H1 (cell line): ENCODE results near the gene PLCZ1. TPM values are rescaled to one million over a fixed set of nuclear protein-coding genes. Genes with fewer than 3 reads are reported as not detected.

Experiments
- CTCF ChIA-PET: fragments of 300-600 bp; sonication (Branson Sonifier 250); formaldehyde crosslinking; loops from one replicate; lab custom pipeline; 2021; ENCODE audit not compliant: partially characterized antibody; lab: Charles Lee
- POLR2A ChIA-PET: fragments of 300-600 bp; sonication (Branson Sonifier 250); formaldehyde crosslinking; loops from one replicate; lab custom pipeline; 2021; ENCODE audit warnings: inconsistent platforms; ENCODE audit not compliant: partially characterized antibody; lab: Charles Lee
- DNase-seq, 2 experiments: peaks; one replicate each; pipeline versions ENCODE4 v3.0.0 to v3.0.0-alpha.2; 2010 to 2022; ENCODE audit warnings: low spot score in 2 of 2, low read depth in 1 of 2, mixed read lengths in 1 of 2
- FAIRE-seq: peaks from 2 replicates; lab custom pipeline; 2011; peaks lifted over from hg19 to GRCh38; lab: Jason Lieb, UNC
- H2AFZ ChIP-seq: 2 replicates; pipeline ENCODE4 v1.8.1; 2012; ENCODE audit warnings: low read length, inconsistent platforms
- H2AK5ac ChIP-seq: 2 replicates; pipeline ENCODE4 v1.6.1; 2013; ENCODE audit warnings: low read depth, low read length
- H2BK120ac ChIP-seq: replicated peaks from 2 replicates; pipeline ENCODE3; 2013; ENCODE audit warnings: low read depth, low read length, inconsistent platforms
- H2BK12ac ChIP-seq: 2 replicates; pipeline ENCODE4 v1.6.1; 2013; ENCODE audit warnings: low read depth, low read length
- H2BK15ac ChIP-seq: 2 replicates; pipeline ENCODE4 v1.6.1; 2013; ENCODE audit warnings: low read length
- H2BK20ac ChIP-seq: 2 replicates; pipeline ENCODE4 v1.6.1; 2013; ENCODE audit warnings: low read length
- H2BK5ac ChIP-seq: 2 replicates; pipeline ENCODE4 v1.6.1; 2013; ENCODE audit warnings: low read depth, low read length
- H3K14ac ChIP-seq: 2 replicates; pipeline ENCODE4 v1.6.1; 2013; ENCODE audit warnings: inconsistent platforms; ENCODE audit not compliant: insufficient read length
- H3K18ac ChIP-seq: 2 replicates; pipeline ENCODE4 v1.6.1; 2013; ENCODE audit warnings: low read length; ENCODE audit errors: extremely low read depth
- H3K23ac ChIP-seq: 2 replicates; pipeline ENCODE4 v1.6.1; 2013; ENCODE audit warnings: inconsistent platforms; ENCODE audit not compliant: insufficient read length
- H3K23me2 ChIP-seq: 2 replicates; pipeline ENCODE4 v1.6.1; 2013; ENCODE audit warnings: low read depth, low read length
- H3K27ac ChIP-seq: 2 replicates; pipeline ENCODE4 v1.6.1; 2011; ENCODE audit warnings: low read depth, low read length, inconsistent platforms
- H3K27me3 ChIP-seq, 4 experiments: replicated peaks in 1 of 4; 1 replicate in 1 of 4; 2 replicates in 3 of 4; pipeline versions ENCODE4 v1.6.1 to v1.8.1; 2011 to 2013; ENCODE audit warnings: low read length in 3 of 4, mild to moderate bottlenecking in 3 of 4, inconsistent platforms in 2 of 4, mixed read lengths in 2 of 4, moderate library complexity in 1 of 4; ENCODE audit not compliant: control insufficient read depth in 3 of 4, insufficient read depth in 3 of 4; ENCODE audit errors: extremely low read depth in 1 of 4
- H3K36me3 ChIP-seq, 4 experiments: 2 replicates each; pipeline versions ENCODE4 v1.6.1 to v1.8.1; 2011 to 2013; ENCODE audit warnings: mild to moderate bottlenecking in 4 of 4, low read length in 3 of 4, moderate library complexity in 2 of 4, control low read depth in 1 of 4, inconsistent platforms in 1 of 4; ENCODE audit not compliant: insufficient read depth in 4 of 4, control insufficient read depth in 2 of 4
- H3K4ac ChIP-seq: replicated peaks from 2 replicates; pipeline ENCODE3; 2013; ENCODE audit warnings: low read length, low read depth, mixed read lengths, inconsistent platforms; ENCODE audit not compliant: insufficient read length
- H3K4me1 ChIP-seq, 4 experiments: replicated peaks in 1 of 4; 1 replicate in 1 of 4; 2 replicates in 3 of 4; pipeline versions ENCODE4 v1.6.1 to v1.8.1; 2011 to 2013; ENCODE audit warnings: low read length in 3 of 4, inconsistent platforms in 2 of 4, mixed read lengths in 1 of 4; ENCODE audit not compliant: insufficient read depth in 4 of 4, control insufficient read depth in 3 of 4
- H3K4me2 ChIP-seq, 2 experiments: 2 replicates each; pipeline versions ENCODE4 v1.6.1 to v1.8.1; 2011 to 2013; ENCODE audit warnings: low read depth in 2 of 2, low read length in 2 of 2, control low read depth in 1 of 2, inconsistent platforms in 1 of 2, mild to moderate bottlenecking in 1 of 2; ENCODE audit not compliant: insufficient read depth in 1 of 2
- H3K4me3 ChIP-seq, 4 experiments: fragments of 200-600, 300-600 bp in 1 of 4; sonication (generic), shearing (Covaris generic), sonication (Bioruptor Twin) in 1 of 4; 2 replicates each; pipeline versions ENCODE4 v1.5.1 to v1.8.1; 2011 to 2016; ENCODE audit warnings: low read length in 4 of 4, low read depth in 3 of 4, control low read depth in 2 of 4, inconsistent platforms in 2 of 4, mild to moderate bottlenecking in 2 of 4, mixed read lengths in 1 of 4, moderate library complexity in 1 of 4; ENCODE audit not compliant: insufficient read depth in 2 of 4; ENCODE audit errors: extremely low read depth in 1 of 4
- H3K56ac ChIP-seq: replicated peaks from 2 replicates; pipeline ENCODE3; 2013; ENCODE audit warnings: low read depth, mild to moderate bottlenecking, mixed read lengths, low read length, inconsistent platforms; ENCODE audit not compliant: insufficient read length
- H3K79me1 ChIP-seq: 2 replicates; pipeline ENCODE4 v1.6.1; 2013; ENCODE audit warnings: low read depth, low read length, control low read depth
- H3K79me2 ChIP-seq, 2 experiments: 2 replicates each; pipeline versions ENCODE4 v1.6.1 to v1.8.1; 2012 to 2013; ENCODE audit warnings: low read length in 2 of 2, mild to moderate bottlenecking in 2 of 2, inconsistent platforms in 1 of 2; ENCODE audit not compliant: insufficient read depth in 2 of 2, control insufficient read depth in 1 of 2
- H3K9ac ChIP-seq, 4 experiments: replicated peaks in 1 of 4; 1 replicate in 1 of 4; 2 replicates in 3 of 4; pipeline versions ENCODE4 v1.6.1 to v1.8.1; 2011 to 2013; ENCODE audit warnings: low read depth in 3 of 4, low read length in 3 of 4, control low read depth in 2 of 4, mild to moderate bottlenecking in 2 of 4, moderate library complexity in 2 of 4, inconsistent platforms in 1 of 4; ENCODE audit errors: extremely low read depth in 1 of 4
- H3K9me3 ChIP-seq, 2 experiments: 2 replicates each; pipeline versions ENCODE4 v1.6.1 to v1.8.1; 2012 to 2013; ENCODE audit warnings: mild to moderate bottlenecking in 2 of 2, moderate library complexity in 2 of 2, control low read depth in 1 of 2, inconsistent platforms in 1 of 2, low read depth in 1 of 2, low read length in 1 of 2, mixed read lengths in 1 of 2; ENCODE audit not compliant: insufficient read depth in 2 of 2
- H4K20me1 ChIP-seq, 2 experiments: replicated peaks in 1 of 2; 2 replicates each; pipeline versions ENCODE3 to v1.8.1; 2011 to 2013; ENCODE audit warnings: inconsistent platforms in 2 of 2, low read length in 2 of 2, mild to moderate bottlenecking in 1 of 2; ENCODE audit not compliant: insufficient read depth in 2 of 2, control insufficient read depth in 1 of 2
- H4K5ac ChIP-seq: 2 replicates; pipeline ENCODE4 v1.6.1; 2013; ENCODE audit warnings: low read length, low read depth, mixed read lengths, inconsistent platforms; ENCODE audit not compliant: insufficient read length
- H4K8ac ChIP-seq: 2 replicates; pipeline ENCODE4 v1.8.0; 2013; ENCODE audit warnings: mild to moderate bottlenecking, moderate library complexity, low read length, inconsistent platforms; ENCODE audit not compliant: insufficient read depth; ENCODE audit errors: extremely low read depth
- H4K91ac ChIP-seq: replicated peaks from 2 replicates; pipeline ENCODE3; 2013; ENCODE audit warnings: low read length, mixed read lengths, inconsistent platforms; ENCODE audit not compliant: insufficient read length
- KDM1A ChIP-seq: fragments of 200-600, 300-600 bp; sonication (generic); IDR thresholded peaks from 2 replicates; pipeline ENCODE4 v1.7.1; 2016; ENCODE audit warnings: mild to moderate bottlenecking, low read length, borderline replicate concordance
- WGBS, 2 experiments: shearing (Covaris generic) in 1 of 2; methylation state at CpG; one replicate each; pipeline versions ENCODE4 v1.1.6 to v1.1.7; 2013 to 2015; ENCODE audit warnings: low lambda C conversion rate in 2 of 2, mixed read lengths in 2 of 2, inconsistent platforms in 1 of 2, low coverage in 1 of 2, missing lambda C conversion rate in 1 of 2; ENCODE audit not compliant: insufficient replicate concordance in 2 of 2, insufficient coverage in 1 of 2, insufficient read length in 1 of 2; ENCODE audit errors: extremely low coverage in 1 of 2, missing lambda C conversion rate in 1 of 2; 5-methylcytosine and 5-hydroxymethylcytosine counted together
- polyA plus RNA-seq, 7 experiments: library from polyadenylated mRNA; depleted of rRNA in 3 of 7; stranded (reverse) in 5 of 7; unstranded in 2 of 7; fragments of >200 nt in 5 of 7; fragments of 200-250 nt in 2 of 7; gene quantifications; 1 replicate in 5 of 7; 2 replicates in 1 of 7; 4 replicates in 1 of 7; pipeline versions ENCODE4 v1.2.1 to v1.2.3, GENCODE V29; 2011 to 2013; ENCODE audit warnings: missing spikeins in 2 of 7, mixed read lengths in 2 of 7
- total RNA-seq: library from RNA; stranded (reverse); fragmentation: NEBNext Ultra II Directional; extraction: Animal tissue kit (Norgen Biotek cat#: 25700); gene quantifications from 2 replicates; pipeline ENCODE4 v1.2.1, GENCODE V29; 2021

PLCZ1 gene
- total and polyA plus RNA-seq, 2 of the 8 experiments (the other 6 are each of a cell fraction or from before 2014, with no cell fraction given), result not detected

GRCh38 chr12:18751866-18752265 lies 14.1 kb upstream of the PLCZ1 start:
- no peak overlapping the region for H3K18ac ChIP-seq
- no peaks in the 10 kb centered on the region for H3K9me3 ChIP-seq
- no peak overlapping the region for H2BK20ac ChIP-seq
- CTCF ChIA-PET, result interaction anchor here (0.5 to 1.2 kb wide), 5 partner anchors 31 to 209 kb away, joined by 3 to 4 read pairs (median 3); no protein-coding TSS in a partner anchor
- H3K4me3 ChIP-seq, result no peak overlapping the region
- H2AFZ ChIP-seq, result no peak overlapping the region
- H3K4ac ChIP-seq, result no peak overlapping the region
- H2BK5ac ChIP-seq, result no peak overlapping the region
- no peak overlapping the region for H3K23ac ChIP-seq
- no peak overlapping the region for H4K91ac ChIP-seq
- POLR2A ChIA-PET, result no interaction called here
- H3K14ac ChIP-seq, result no peak overlapping the region
- H2AK5ac ChIP-seq, result no peak overlapping the region
- H4K8ac ChIP-seq, result no peak overlapping the region
- WGBS, 2 experiments, result 90% methylated on average over 2 of the region's 2 CpGs; no CpG with 5 or more reads in 1 of the 2 experiments
- FAIRE-seq, result no peak
- H2BK12ac ChIP-seq, result no peak overlapping the region
- H3K56ac ChIP-seq, result no peak overlapping the region
- no peak overlapping the region for H2BK15ac ChIP-seq
- H3K79me2 ChIP-seq, result no peaks in the 10 kb centered on the region
- peaks cover 8 to 22% (median 12%) of the 10 kb centered on the region in 4 experiments for H3K4me1 ChIP-seq
- H3K36me3 ChIP-seq, result no peaks in the 10 kb centered on the region
- no peak overlapping the region for H3K27ac ChIP-seq
- no peaks in the 10 kb centered on the region for H3K27me3 ChIP-seq
- H3K23me2 ChIP-seq, result no peaks in the 10 kb centered on the region
- H3K4me2 ChIP-seq, result no peak overlapping the region
- H4K5ac ChIP-seq, result no peak overlapping the region
- no peaks in the 10 kb centered on the region for H3K79me1 ChIP-seq
- no peak overlapping the region for H3K9ac ChIP-seq
- no peak overlapping the region for H2BK120ac ChIP-seq
- H4K20me1 ChIP-seq, result no peaks in the 10 kb centered on the region
- DNase-seq, result no peak
- no peak for TF ChIP-seq KDM1A
